ENCODE data around the gene TRAPPC12. TPM values are rescaled to one million over a fixed set of nuclear protein-coding genes. Genes with fewer than 3 reads are reported as not detected.
A peak's percentile ranks its signal among the peaks of the same experiment; 100 is the strongest.

TRAPPC12 gene
- total and polyA plus RNA-seq, 4 donors, result 47.6 to 163 (median 104) TPM

- intact Hi-C loops (cut with DNase I), result no loop called here
Measured at GRCh38 chr2:3396920-3397559, 17.5 kb downstream of the TRAPPC12 start.

GRCh38 chr2:3398857-3399256 is 19.4 kb downstream of the TRAPPC12 start:
- Histone ChIP-seq H3K27ac (ENCODE audit: low read depth in 1 of 2, low read length in 2 of 2) (no peak overlapping the region), H3K4me3 (ENCODE audit: low read length in 2 of 2) (no peak overlapping the region), H3K9me3 (ENCODE audit: control insufficient read depth, low read length) (peaks cover 3% of the 10 kb centered on the region), H3K36me3 (ENCODE audit: control insufficient read depth in 1 of 2, insufficient read depth in 2 of 2, low read length in 1 of 2) (peaks cover 0 to 12% of the 10 kb centered on the region in 2 donors), H3K27me3 (ENCODE audit: control insufficient read depth in 1 of 2, insufficient read depth in 2 of 2, low read length in 1 of 2) (no peaks in the 10 kb centered on the region), H3K4me1 (ENCODE audit: control insufficient read depth in 1 of 2, insufficient read depth in 2 of 2, low read length in 2 of 2) (no peaks in the 10 kb centered on the region)
- ATAC-seq (ENCODE audit: low FRiP score) (no peak), DNase-seq (no peak)
- 67 to 76% methylated on average over 5 of the region's 5 CpGs for WGBS, 2 donors
- intact Hi-C loops (cut with DNase I), result no loop called here

More at GRCh38 chr2:3396920-3397559, 17.5 kb downstream of the TRAPPC12 start:
- ATAC-seq (ENCODE audit: low FRiP score) (no peak), DNase-seq (no peak)
- H3K27ac ChIP-seq (ENCODE audit: low read depth in 1 of 2, low read length in 2 of 2), result no peak overlapping the region
- peaks cover 0 to 8% of the 10 kb centered on the region in 2 donors for H3K36me3 ChIP-seq (ENCODE audit: control insufficient read depth in 1 of 2, insufficient read depth in 2 of 2, low read length in 1 of 2)
- WGBS, 2 donors, result 99 to 100% methylated on average over 1 of the region's 1 CpG
- no peaks in the 10 kb centered on the region for H3K27me3 ChIP-seq (ENCODE audit: control insufficient read depth in 1 of 2, insufficient read depth in 2 of 2, low read length in 1 of 2)
- no peak overlapping the region for H3K4me3 ChIP-seq (ENCODE audit: low read length in 2 of 2)
- no peaks in the 10 kb centered on the region for H3K4me1 ChIP-seq (ENCODE audit: control insufficient read depth in 1 of 2, insufficient read depth in 2 of 2, low read length in 2 of 2)
- peaks cover 3% of the 10 kb centered on the region for H3K9me3 ChIP-seq (ENCODE audit: control insufficient read depth, low read length)

- ATAC-seq (ENCODE audit: low FRiP score) (no peak), DNase-seq (no peak)
- no peaks in the 10 kb centered on the region for H3K4me1 ChIP-seq (ENCODE audit: control insufficient read depth in 1 of 2, insufficient read depth in 2 of 2, low read length in 2 of 2)
- WGBS, 2 donors, result 46 to 57% methylated on average over 3 of the region's 3 CpGs
- H3K36me3 ChIP-seq (ENCODE audit: control insufficient read depth in 1 of 2, insufficient read depth in 2 of 2, low read length in 1 of 2), result peaks cover 0 to 12% of the 10 kb centered on the region in 2 donors
- no peak overlapping the region for H3K4me3 ChIP-seq (ENCODE audit: low read length in 2 of 2)
- H3K27ac ChIP-seq (ENCODE audit: low read depth in 1 of 2, low read length in 2 of 2), result no peak overlapping the region
- peaks cover 3% of the 10 kb centered on the region for H3K9me3 ChIP-seq (ENCODE audit: control insufficient read depth, low read length)
- H3K27me3 ChIP-seq (ENCODE audit: control insufficient read depth in 1 of 2, insufficient read depth in 2 of 2, low read length in 1 of 2), result no peaks in the 10 kb centered on the region
- intact Hi-C loops (cut with DNase I), result no loop called here
Measured at GRCh38 chr2:3399381-3399780, 19.9 kb downstream of the TRAPPC12 start.

GRCh38 chr2:3399829-3400228 is 20.3 kb downstream of the TRAPPC12 start:
- Histone ChIP-seq H3K27me3 (ENCODE audit: control insufficient read depth in 1 of 2, insufficient read depth in 2 of 2, low read length in 1 of 2) (no peaks in the 10 kb centered on the region), H3K4me1 (ENCODE audit: control insufficient read depth in 1 of 2, insufficient read depth in 2 of 2, low read length in 2 of 2) (no peaks in the 10 kb centered on the region), H3K36me3 (ENCODE audit: control insufficient read depth in 1 of 2, insufficient read depth in 2 of 2, low read length in 1 of 2) (peaks cover 0 to 12% of the 10 kb centered on the region in 2 donors), H3K4me3 (ENCODE audit: low read length in 2 of 2) (no peak overlapping the region), H3K9me3 (ENCODE audit: control insufficient read depth, low read length) (peaks cover 3% of the 10 kb centered on the region), H3K27ac (ENCODE audit: low read depth in 1 of 2, low read length in 2 of 2) (no peak overlapping the region)
- DNase-seq (no peak), ATAC-seq (ENCODE audit: low FRiP score) (peak; percentile 38)
- 46 to 62% methylated on average over 8 to 9 of the region's 9 CpGs for WGBS, 2 donors
- intact Hi-C loops (cut with DNase I), result no loop called here

GRCh38 chr2:3403587-3404334 is 24.3 kb downstream of the TRAPPC12 start:
- intact Hi-C loops (cut with DNase I), result no loop called here
- Histone ChIP-seq H3K4me3 (ENCODE audit: low read length in 2 of 2) (no peak overlapping the region), H3K27ac (ENCODE audit: low read depth in 1 of 2, low read length in 2 of 2) (no peak overlapping the region), H3K4me1 (ENCODE audit: control insufficient read depth in 1 of 2, insufficient read depth in 2 of 2, low read length in 2 of 2) (no peaks in the 10 kb centered on the region), H3K36me3 (ENCODE audit: control insufficient read depth in 1 of 2, insufficient read depth in 2 of 2, low read length in 1 of 2) (peaks cover 0 to 8% of the 10 kb centered on the region in 2 donors), H3K9me3 (ENCODE audit: control insufficient read depth, low read length) (no peaks in the 10 kb centered on the region), H3K27me3 (ENCODE audit: control insufficient read depth in 1 of 2, insufficient read depth in 2 of 2, low read length in 1 of 2) (no peaks in the 10 kb centered on the region)
- WGBS, 2 donors, result 90 to 95% methylated on average over 11 of the region's 11 CpGs
- ATAC-seq (ENCODE audit: low FRiP score), result no peak
- DNase-seq, result no peak

GRCh38 chr2:3404349-3404894 is 24.9 kb downstream of the TRAPPC12 start:
- intact Hi-C loops (cut with DNase I), result no loop called here
- DNase-seq (no peak), ATAC-seq (ENCODE audit: low FRiP score) (no peak)
- no peak overlapping the region for H3K4me3 ChIP-seq (ENCODE audit: low read length in 2 of 2)
- no peaks in the 10 kb centered on the region for H3K9me3 ChIP-seq (ENCODE audit: control insufficient read depth, low read length)
- H3K27ac ChIP-seq (ENCODE audit: low read depth in 1 of 2, low read length in 2 of 2), result no peak overlapping the region
- 77 to 82% methylated on average over 11 of the region's 11 CpGs for WGBS, 2 donors
- no peaks in the 10 kb centered on the region for H3K27me3 ChIP-seq (ENCODE audit: control insufficient read depth in 1 of 2, insufficient read depth in 2 of 2, low read length in 1 of 2)
- no peaks in the 10 kb centered on the region for H3K4me1 ChIP-seq (ENCODE audit: control insufficient read depth in 1 of 2, insufficient read depth in 2 of 2, low read length in 2 of 2)
- peaks cover 0 to 8% of the 10 kb centered on the region in 2 donors for H3K36me3 ChIP-seq (ENCODE audit: control insufficient read depth in 1 of 2, insufficient read depth in 2 of 2, low read length in 1 of 2)

- intact Hi-C loops (cut with DNase I), result no loop called here
- H3K4me3 ChIP-seq (ENCODE audit: low read length in 2 of 2), result no peak overlapping the region
- no peak for ATAC-seq (ENCODE audit: low FRiP score)
- H3K27ac ChIP-seq (ENCODE audit: low read depth in 1 of 2, low read length in 2 of 2), result no peak overlapping the region
- WGBS, 2 donors, result 37 to 48% methylated on average over 6 of the region's 6 CpGs
- no peak for DNase-seq
- H3K9me3 ChIP-seq (ENCODE audit: control insufficient read depth, low read length), result no peaks in the 10 kb centered on the region
- peaks cover 0 to 8% of the 10 kb centered on the region in 2 donors for H3K36me3 ChIP-seq (ENCODE audit: control insufficient read depth in 1 of 2, insufficient read depth in 2 of 2, low read length in 1 of 2)
- H3K27me3 ChIP-seq (ENCODE audit: control insufficient read depth in 1 of 2, insufficient read depth in 2 of 2, low read length in 1 of 2), result no peaks in the 10 kb centered on the region
- no peaks in the 10 kb centered on the region for H3K4me1 ChIP-seq (ENCODE audit: control insufficient read depth in 1 of 2, insufficient read depth in 2 of 2, low read length in 2 of 2)
Measured at GRCh38 chr2:3405307-3405706, 25.8 kb downstream of the TRAPPC12 start.

GRCh38 chr2:3405876-3406275 is 26.4 kb downstream of the TRAPPC12 start:
- Histone ChIP-seq H3K36me3 (ENCODE audit: control insufficient read depth in 1 of 2, insufficient read depth in 2 of 2, low read length in 1 of 2) (peaks cover 0 to 8% of the 10 kb centered on the region in 2 donors), H3K4me1 (ENCODE audit: control insufficient read depth in 1 of 2, insufficient read depth in 2 of 2, low read length in 2 of 2) (no peaks in the 10 kb centered on the region), H3K27me3 (ENCODE audit: control insufficient read depth in 1 of 2, insufficient read depth in 2 of 2, low read length in 1 of 2) (no peaks in the 10 kb centered on the region), H3K9me3 (ENCODE audit: control insufficient read depth, low read length) (no peaks in the 10 kb centered on the region), H3K4me3 (ENCODE audit: low read length in 2 of 2) (no peak overlapping the region), H3K27ac (ENCODE audit: low read depth in 1 of 2, low read length in 2 of 2) (no peak overlapping the region)
- ATAC-seq (ENCODE audit: low FRiP score), result no peak
- WGBS, 2 donors, result 88 to 91% methylated on average over 7 of the region's 7 CpGs
- DNase-seq, result no peak
- intact Hi-C loops (cut with DNase I), result no loop called here

Measured in aorta (tissue), 5 donors.